Inflammatory macrophage treated with lipopolysaccharide for 1 hour (primary cell): ENCODE measurements around the gene USP15.

Source experiments
- DNase-seq, 2 donors: peaks; one replicate each; pipeline ENCODE4 v3.0.0-alpha.2; 2020 to 2022

USP15 gene

GRCh38 chr12:62259993-62260732 is at the start of gene USP15:
USP15 (plus strand) TSS chr12:62260404; CDS start chr12:62260415, 11 bp downstream.
- peak; percentile 93 to 98 for DNase-seq

GRCh38 chr12:62210422-62210821 is 49.8 kb upstream of the USP15 start:
- DNase-seq = peak; percentile 33 to 76

DNA sequence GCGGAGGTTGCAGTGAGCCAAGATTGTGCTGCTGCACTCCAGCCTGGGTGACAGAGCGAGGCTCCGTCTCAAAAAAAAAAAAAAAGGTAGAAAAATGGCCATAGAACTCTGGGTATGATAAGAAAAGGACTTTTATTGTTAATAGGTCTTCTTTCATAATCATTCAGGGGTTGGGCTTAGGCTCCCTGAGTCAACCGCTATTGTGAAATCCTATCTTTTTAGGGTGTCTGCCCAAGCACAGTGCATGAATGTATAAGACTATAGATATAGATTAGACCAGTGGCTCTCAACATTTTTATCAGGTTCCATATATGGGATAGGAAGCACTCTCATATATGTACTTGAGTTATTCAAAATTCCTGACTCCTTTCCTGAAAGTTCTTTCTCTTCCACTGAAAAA is 48.7 kb upstream of the USP15 start:
- DNase-seq = peak; percentile 69 to 70

GRCh38 chr12:62214846-62215245 is 45.4 kb upstream of the USP15 start:
- peak in 1 of 2 donors; percentile 31 for DNase-seq

DNA sequence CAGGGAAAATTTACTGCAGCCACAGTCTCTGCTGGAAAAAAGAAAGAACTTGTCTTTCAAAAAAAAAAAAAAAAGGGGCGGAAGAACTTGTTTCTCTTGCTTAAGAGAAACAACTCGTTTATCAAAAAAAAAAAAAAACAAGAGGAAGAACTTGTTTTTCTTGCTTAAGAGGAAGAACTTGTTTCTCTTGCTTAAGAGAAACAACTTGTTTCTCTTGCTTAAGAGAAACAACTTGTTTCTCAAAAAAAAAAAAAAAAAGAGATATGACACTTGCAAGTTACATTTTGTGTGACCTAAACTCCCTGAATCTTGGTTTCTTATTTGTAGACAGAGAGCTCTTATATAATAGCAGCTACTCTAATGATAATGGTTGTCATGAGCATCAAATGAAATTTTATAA is 44.7 kb upstream of the USP15 start:
- DNase-seq = peak; percentile 59 to 89

DNA sequence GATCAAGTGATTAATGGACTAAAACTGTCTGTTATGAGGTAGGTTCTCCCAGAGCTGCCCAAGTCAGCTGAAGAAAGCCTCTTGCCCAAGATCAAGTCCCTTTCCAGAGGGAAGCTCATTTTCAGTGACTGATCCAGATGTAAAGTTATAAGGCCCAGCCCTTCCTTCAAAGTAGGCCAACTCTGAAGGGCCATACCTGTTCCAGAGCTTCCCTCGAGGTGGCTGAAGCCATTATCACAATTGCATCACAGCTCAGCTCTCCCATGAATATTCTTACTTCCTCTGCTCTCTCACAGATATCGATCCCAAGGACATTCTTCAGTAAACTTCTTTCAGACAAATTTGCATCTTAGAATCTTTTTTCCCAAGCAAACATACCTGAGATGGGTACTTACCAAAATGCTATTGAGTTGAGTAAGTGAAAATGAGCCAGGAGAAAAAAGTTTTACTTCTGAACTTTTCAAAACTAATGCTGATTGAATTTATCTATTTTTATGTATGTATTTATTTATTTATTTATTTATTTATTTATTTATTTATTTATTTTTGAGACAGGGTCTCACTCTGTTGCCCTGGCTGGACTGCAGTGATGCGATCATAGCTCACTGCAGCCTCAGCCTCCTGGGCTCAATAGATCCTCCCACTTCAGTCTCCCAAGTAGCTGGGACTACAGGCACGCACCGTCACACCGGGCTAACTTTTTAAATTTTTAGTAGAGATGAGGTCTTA is 42.6 kb upstream of the USP15 start:
- no peak for DNase-seq

DNA sequence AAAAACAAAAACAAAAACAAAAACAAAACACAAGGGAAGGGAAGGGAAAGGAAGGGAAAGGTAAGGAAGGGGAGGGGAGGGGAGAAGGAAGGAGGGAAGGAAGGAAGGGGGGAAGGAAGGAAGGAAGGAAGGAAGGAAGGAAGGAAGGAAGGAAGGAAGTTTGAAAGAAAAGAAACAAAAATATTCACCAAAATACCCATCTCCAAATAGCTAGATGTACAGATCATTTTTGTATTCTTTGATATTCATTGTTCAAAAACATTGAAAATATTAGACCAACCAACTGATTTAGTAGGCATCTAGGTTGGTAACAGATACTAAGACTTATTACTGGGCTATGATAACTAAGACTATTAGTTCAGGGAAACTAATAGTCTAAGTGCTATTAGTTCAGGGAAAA is 39.1 kb upstream of the USP15 start:
- DNase-seq = no peak

- no peak for DNase-seq
Measured at GRCh38 chr12:62224601-62225000, 35.6 kb upstream of the USP15 start.

GRCh38 chr12:62227091-62227490 is 33.1 kb upstream of the USP15 start:
- DNase-seq = no peak

- DNase-seq = no peak
Measured at GRCh38 chr12:62230652-62231051, 29.6 kb upstream of the USP15 start.

GRCh38 chr12:62232143-62232729 is 28.0 kb upstream of the USP15 start:
- DNase-seq = no peak

- no peak for DNase-seq
Measured at GRCh38 chr12:62233805-62234204, 26.4 kb upstream of the USP15 start.

- no peak for DNase-seq
Measured at GRCh38 chr12:62239571-62239970, 20.6 kb upstream of the USP15 start.

- no peak for DNase-seq
Measured at GRCh38 chr12:62247281-62248045, 12.7 kb upstream of the USP15 start.

GRCh38 chr12:62248873-62249272 is 11.3 kb upstream of the USP15 start:
- DNase-seq = no peak

DNA sequence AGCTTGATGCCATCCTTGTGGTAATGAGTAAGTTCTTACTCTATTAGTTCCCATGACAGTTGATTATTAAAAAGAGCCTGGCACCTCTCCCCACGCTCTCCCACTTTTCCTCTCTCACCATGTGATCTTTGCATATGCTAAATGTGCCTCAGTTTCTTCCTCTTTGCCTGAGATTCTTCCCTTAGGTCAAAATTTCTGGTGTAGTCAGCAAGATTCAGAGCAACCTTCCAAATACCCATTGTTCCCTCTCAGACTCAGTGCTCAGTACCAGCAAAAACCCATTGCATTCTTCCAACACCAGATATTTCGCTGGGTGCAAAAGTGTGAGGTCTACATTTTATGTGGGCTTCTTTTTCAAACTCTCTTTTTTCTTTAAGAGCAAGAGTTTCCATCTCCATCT is 10.8 kb upstream of the USP15 start:
- no peak for DNase-seq

- DNase-seq = peak; percentile 64 to 92
Measured at GRCh38 chr12:62250671-62251608, 9.3 kb upstream of the USP15 start.

GRCh38 chr12:62251609-62251958 is 8.6 kb upstream of the USP15 start:
- DNase-seq = no peak

GRCh38 chr12:62252576-62252975 is 7.6 kb upstream of the USP15 start:
- peak in 1 of 2 donors; percentile 70 for DNase-seq

DNA sequence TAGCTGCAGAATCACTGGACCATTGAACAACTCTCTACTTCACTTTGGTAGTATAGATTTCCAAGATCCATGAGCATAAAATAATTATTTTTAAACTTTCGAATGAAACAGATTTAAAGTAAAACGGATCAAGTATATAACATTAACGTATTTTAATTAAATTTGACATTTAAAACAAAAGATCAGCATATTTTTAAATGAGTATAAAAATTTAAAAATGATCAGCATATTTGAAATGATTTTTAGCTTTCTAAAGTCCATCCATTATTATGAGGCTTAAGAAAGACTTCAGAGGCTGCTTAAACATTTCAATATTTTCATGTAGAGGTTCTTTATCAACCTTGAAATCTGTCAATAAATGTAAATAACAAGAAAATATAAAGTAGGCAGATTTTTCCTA is 5.2 kb upstream of the USP15 start:
- no peak for DNase-seq

DNA sequence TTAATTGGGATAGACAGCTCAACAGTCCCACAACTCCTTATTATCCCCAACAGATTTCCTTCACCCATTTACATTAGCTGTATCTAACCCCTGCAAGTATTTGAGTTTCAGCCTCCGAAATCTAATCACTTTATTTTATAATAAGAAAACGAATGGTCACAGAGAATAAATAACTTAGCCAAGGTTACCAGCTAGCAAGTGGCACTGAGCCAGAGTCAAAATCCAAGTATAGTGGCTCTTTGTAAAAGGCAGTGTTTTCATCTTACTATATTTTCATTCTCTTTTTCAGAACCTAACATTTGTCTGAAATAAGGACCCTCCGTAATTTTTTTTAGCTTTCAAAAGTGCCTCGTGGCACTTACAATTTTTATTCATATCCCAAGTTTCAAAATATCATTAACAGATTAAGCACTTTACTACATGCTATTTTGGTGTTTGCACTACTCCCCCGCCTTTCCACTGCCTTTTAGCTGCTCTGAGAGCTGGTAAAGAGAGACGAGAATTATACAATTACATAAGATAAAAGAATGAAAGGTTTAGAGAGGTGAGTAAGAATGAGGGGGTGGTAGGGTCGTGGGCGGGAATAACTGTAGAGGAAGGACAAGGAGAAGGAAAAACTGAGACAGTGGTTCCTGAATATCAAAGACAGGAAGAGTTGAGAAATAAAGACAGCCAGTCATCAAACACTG is 3.7 kb upstream of the USP15 start:
- DNase-seq = peak; percentile 81

DNA sequence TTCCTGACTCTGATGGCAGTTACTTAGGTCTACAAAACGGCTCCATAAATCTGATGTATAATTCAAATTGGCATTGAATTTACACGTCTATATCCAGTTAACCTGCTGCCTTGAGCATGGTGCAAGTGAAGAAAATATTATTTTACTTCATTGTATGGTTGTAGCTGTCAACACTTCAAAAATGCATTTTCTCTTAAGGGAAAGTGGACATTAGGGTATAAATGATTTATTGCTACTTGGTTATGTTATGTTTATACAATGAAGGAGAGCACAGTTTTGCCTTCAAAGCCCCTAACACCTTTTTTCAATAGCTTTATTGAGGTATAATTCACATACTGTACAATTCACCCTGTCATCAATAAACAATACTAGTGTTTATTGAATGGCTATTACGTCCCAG is 2.0 kb upstream of the USP15 start:
- no peak for DNase-seq
